ENCODE results near the gene CEACAM18.
"Not testable (repeated sequence)": the region's sequence is repeated elsewhere in the genome, so short reads cannot be mapped to it uniquely, and the experiment has no call there.

The CEACAM18 gene

DNA sequence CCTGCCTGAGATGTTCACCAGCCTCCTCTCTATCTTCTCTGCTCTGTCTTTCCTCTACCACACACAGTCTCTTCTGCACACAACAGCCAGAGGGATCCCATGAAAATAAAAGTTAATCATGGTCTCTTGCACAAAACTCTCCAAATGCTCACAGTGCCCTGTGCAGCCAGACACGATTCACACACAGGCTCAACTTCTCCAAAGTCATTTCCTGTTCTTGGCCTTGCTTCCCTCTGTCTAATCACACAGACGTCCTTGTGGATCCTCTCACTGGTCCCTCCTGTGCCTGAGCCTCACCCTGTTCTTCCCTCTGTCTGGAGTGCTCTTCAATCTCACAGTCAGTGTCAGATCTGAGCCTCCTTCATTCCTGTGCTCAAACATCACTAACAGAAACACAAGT is 15.4 kb downstream of the CEACAM18 start:
- DNase-seq (ENCODE audit: low read depth) = no peak

DNA sequence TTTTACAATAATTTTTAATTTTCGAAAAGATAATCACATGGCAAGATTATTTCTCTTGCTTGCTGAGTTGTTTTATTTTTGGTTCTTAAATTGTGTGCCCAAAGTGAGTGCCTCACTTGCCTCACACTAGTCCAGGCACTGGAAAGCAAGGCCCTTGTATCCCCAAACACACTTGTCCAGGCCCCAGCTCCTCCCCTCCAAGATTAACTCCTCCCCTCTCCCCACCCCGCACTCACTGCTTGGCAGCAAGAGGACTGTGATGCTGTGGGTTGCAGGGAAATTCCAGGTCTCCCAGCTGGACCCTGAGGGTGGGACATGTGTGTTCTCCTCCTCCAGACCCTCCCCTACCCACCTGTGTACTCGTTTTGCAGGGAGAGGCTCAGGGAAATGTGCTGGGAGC is 19.3 kb downstream of the CEACAM18 start:
- no peak for DNase-seq (ENCODE audit: low read depth)

DNA sequence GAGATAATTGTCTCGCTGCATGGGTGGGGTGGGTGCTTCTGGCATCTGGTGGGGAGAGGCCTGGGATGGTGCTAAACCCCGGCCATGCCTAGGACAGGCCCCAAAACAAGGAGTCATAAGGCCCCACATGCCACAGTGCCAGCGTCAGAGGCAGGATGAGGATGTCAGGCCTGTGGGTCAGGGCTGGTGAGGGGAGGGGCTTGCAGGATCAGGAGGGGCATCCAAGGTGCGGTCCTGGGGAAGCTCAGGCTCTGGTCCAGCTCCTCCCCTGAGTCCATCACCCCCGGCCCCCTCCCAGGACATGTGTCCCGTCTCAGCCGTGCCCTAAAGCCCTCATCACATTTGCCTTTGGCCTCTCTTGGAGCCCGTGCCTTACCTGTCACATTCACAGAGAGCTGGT is 22.6 kb downstream of the CEACAM18 start:
- not testable (repeated sequence) for DNase-seq (ENCODE audit: low read depth)

DNA sequence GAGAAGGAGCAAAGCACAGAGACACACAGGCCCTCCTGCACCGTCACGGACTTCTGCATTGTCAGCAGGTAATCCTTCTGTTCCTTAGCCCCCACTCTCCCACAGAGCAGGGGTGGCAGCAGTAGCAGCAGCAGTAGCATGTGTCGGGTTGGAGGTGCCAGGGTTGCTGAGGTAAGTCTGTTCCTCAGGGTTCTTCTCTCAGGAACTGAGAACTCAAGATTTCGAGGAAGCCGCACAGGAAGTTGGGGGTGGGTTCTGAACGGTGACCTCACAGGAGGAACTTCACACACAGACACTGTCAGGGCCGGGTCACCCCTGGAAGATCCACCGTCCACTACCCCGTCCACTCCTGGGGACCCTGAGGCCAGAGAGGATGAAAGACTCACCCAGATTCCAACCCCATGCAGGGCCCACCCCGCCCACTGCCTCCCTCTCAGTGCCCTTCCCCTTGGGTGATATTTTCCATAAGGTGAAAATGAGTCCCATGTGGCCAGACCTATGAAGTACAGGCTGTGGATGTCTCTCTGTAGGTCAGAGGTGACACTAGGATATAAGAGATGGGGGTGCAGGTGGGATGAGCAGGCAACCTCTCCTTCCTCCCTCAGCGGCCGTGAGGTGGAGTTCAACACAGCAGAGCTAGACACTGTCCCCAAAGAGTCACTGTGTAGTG is 23.4 kb downstream of the CEACAM18 start, which contains the start of gene SIGLEC12:
TSS of gene SIGLEC12 (minus strand) at position 207 of the 670 bp plus-strand sequence. CDS start at position 140, 67 bp downstream.
- no peak for DNase-seq (ENCODE audit: low read depth)

DNA sequence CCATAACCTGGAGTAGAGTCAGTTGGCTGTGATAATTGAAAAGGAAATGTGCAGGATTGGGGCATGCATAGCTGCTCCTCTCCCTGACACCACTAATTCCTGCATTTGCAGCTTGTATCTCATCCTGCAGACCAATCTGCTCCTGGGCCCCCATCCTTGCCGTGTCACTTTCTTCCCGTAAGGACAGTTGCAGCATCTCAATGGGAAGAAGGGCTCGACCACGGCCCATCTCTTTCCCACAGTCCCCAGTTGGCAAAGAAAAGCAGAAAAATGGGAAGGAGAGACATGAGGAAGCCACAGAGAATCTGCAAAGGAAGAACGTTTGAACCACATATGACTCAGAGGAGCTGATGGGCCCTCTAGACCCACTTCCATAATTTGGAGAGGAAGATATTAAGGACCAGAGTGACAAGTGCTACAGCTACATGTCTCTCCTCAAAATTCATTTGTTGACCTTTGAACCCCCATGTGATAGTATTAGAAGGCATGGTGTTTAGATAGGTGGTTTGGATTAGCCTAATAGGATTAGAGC is 25.0 kb downstream of the CEACAM18 start:
- no peak for DNase-seq (ENCODE audit: low read depth)

DNA sequence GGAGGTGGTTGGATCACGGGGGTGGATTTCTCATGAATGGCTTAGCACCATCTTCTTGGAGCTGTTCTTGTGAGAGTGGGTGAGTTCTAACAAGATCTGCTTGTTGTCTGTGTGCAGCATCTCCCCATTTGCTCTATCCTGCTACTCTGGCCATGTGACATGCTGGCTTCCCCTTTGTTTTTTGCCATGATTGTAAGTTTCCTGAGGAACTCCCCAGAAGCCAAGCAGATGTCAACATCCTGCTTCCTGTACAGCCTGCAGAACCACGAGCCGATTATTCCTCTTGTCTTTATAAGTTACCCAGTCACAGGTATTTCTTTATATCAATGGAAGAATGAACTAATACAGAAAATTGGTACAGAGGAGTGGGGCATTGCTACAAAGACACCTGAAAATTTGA is 25.6 kb downstream of the CEACAM18 start:
- DNase-seq (ENCODE audit: low read depth) = no peak

DNA sequence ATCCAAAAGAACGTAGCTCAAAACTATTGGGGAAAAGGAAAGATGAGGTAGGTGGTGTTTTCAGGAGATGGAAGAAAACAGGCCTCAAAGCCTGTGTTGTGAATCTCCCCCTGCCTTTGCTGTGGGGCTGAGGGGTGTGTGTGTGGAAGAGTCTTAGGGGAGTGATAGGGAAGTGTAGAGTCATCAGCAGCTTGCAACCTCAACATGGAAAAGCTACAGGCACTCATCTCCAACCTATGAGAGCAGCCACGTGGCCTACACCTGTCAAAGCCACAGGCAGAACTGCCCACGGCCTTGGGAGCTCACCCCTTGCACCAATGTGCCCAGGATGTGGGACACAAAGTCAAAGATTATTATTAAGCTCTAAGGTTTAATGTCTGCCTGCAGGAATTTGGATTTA is 27.6 kb downstream of the CEACAM18 start:
- no peak for DNase-seq (ENCODE audit: low read depth)

DNA sequence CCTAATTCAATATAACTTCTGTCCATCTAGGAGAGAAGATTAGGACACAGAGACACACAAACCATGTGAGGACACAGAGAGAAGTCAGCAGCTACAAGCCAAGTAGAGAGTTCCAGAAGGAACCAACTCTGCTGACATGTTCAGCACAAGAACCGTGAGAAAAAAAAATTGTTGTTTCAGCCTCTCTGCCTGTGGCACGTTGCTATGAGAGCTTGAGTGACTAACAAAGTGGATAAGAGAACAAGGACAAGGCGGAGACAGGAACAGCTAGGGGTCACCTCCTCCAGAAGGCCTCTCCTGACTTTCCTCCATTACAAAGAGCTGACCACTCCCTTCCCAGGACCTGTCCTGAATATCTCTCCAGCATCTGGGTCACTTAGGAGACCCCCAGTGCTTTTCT is 28.9 kb downstream of the CEACAM18 start:
- no peak for DNase-seq (ENCODE audit: low read depth)

DNA sequence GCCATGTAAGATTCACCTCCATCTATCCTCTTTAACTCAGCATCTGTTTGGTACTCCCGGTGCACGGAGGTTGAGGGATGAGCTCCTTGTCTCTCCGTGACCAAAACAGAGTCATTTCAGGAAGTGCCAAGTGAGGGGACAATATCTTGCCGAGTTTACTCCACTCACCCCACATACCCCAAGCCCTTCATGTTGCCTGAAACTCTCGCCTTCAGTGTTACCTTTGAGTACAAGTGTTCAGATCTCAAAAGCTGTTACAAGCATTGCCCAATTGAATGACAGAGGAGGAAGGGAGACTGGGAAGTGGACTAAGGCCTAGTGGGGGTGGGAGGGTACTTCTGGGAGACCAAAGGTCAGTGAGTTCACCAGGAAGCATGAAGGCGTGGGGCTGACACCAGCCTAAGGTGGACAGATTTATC is 29.3 kb downstream of the CEACAM18 start:
- DNase-seq (ENCODE audit: low read depth) = no peak

DNA sequence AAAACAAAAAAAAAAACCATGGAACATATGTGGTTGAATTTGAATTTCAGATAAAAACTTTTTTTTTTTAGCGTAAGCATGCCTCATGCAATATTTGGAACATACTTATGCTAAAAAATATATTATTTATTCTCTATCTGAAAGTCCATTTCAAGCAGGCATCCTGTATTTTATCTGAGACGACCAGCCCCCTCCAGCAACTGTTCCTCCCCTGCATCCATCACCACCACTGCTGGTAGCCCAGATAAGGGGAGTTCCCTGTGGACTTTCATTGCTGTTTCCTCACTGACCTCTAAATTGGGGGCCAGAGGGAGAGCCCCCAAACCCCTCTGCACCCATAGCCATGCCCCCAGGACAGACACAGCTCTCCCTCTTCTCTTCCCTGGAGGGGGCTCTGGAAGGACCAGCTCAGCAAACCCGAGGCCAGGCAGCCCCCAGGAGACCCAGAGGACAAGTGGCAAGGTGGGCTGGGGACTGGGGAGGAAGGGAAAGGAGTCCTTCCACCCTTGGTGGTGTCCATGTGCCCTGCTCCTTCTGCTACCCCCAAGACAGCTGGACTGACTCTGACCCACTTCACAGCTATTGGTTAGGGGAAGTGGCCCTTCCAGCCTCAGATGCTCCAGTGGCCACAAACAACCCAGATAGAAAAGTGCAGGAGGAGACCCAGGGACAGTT is 29.9 kb downstream of the CEACAM18 start:
- no peak for DNase-seq (ENCODE audit: low read depth)

DNA sequence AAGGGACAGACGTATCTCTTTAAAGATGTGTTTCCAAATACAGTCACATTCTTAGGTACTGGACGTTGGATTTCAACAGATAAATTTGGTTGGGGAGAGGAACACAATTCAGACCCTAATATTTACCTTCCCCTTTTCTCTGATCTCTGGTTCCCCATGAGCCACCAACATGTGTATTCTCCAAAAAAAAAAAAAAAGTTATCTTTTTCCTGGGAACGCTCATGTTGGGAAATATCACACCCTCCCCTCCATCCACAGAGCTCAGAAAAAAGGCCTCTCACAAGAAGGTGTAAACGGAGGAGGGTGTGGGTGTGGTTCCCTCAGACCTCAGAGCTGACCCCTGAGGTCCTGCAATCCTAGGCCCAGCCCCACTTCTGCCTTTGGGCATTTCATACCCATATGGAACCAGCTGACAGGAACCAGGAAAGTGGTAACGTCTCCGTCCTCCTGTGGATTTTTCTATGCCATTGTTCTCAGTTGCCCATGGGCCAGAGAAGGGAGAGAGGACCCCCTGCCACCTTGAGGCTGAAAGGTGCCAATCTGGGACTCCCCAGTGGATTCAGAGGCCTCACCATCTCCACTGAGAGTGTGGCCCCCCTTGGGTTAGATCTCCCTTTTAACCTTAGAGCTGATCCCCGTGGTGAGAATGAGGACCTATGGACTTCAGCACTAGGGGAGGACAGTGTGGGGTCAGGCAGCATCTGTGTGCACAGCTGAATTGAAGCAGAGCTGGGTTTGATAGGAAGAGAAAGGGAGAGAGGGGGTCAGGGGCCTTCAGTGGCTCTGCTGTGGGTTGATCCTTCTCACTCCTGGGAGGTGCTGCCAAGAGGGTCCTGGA is 31.7 kb downstream of the CEACAM18 start:
- no peak for DNase-seq (ENCODE audit: low read depth)

DNA sequence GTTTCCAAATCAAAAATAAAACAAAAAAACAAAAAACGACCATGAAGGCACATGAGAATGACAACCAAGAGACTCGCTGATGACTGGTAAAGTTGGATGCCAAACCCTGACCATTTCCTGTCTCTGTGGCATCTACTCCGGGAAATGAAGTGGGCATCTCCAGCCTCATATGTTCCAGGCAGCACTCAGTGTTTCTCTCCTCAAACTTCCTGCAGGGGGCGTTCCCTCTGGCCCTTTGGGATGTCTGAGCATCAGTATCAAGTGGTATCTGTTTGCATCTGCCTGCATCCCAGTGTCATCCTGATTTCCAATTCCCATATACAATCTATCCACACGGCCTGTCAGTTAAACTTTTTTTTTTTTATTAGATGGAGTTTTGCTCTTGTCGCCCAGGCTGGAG is 33.0 kb downstream of the CEACAM18 start:
- DNase-seq (ENCODE audit: low read depth) = no peak

DNA sequence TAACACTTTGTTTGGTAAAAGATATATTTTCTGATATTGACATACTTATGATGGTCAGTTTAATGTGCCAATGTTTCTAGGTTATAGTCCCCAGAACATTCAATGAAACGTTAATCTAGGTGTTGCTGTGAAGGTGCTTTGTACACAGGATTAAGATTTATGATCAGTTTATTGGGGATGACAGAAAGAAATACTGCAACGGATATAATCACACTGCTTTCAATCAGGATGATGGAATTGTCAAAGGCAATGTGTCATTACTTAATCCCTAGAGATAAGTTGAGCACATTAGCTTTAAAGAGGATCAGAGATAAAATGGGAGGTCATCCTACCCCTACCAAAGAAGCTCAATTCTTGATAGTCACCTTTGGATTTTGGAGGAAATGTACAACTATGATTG is 35.6 kb downstream of the CEACAM18 start:
- no peak for DNase-seq (ENCODE audit: low read depth)

DNA sequence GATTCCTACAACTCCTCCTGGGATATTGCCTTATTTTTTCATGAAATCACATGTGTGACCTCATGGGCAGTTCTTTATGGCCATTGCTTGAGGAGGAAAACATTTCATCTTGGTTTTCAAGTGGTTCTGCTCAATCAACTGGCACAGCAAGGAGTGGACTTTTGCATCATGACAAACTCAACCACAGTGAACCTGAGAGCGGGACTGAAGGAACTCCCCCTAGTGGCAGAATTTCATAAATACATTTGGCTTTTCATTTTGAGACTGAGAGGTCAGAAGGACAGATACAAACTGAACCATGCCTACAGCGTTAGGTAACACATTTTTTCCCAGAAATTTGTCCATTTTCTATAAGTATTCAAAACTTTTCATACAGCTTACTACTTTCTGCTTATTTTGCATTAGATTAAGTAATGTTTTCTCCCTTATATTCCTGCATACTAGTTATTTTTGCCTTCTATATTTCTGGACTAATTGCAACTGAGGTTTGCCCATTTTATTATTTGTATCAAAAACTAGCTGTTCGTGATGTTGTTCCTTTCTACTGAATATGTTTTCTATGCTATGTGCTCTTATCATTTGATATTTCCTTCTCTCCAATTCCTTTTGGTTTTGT is 36.6 kb downstream of the CEACAM18 start:
- DNase-seq (ENCODE audit: low read depth) = no peak

DNA sequence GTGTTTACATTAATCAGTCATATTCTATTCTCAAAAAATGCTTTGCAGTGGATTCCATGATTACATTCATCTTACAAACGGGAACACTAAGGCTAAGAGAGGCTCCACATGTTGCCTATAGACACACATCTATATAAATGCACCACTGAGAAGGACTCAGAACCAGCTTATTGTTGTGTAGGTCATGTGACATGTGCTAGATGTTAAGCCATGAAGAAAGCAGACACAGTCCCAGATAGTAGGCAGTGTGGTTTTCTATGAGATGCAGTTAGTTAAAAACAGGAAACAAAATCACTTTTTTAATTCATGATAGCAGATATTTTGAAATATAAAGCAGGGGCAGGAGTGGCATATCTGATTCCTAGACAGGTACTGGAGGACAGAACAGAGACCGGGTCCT is 42.4 kb downstream of the CEACAM18 start:
- no peak for DNase-seq (ENCODE audit: low read depth)

DNA sequence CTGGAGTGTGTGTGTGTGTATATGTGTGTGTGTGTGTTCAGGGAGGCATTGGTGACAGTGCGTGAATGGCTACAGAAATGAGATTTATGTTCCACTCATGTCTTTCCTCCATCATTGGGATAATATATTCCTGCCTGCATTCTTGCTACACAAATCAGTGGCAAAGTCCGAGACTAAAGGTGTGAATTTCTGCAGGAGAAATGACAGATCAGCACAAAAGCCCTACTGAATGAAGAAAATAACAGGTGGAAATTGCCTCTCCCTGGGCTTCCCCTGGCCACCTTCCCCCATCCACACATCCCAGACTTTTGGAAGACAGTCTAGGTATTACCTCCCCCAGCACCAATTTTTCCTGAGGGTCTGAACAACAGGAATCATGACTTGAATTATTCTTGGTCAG is 43.0 kb downstream of the CEACAM18 start:
- DNase-seq (ENCODE audit: low read depth) = no peak

DNA sequence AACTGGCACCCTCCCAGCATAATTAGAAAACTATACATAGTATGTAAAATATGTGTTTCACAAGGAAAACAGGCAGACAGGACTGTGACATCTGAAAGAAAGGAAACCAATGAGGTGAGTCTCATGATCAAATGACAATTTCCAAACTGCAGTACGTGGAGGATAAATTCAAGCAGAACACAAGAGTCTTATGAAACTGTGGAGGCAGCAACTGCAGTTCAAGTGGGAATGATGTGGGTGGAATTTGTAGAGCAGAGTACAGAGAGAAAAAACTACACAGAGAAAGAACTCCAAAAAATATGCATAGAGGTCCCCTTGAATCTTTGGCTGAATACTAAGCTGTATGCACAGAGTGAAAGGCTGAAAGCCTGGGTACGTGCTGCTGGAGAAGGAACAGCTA is 43.4 kb downstream of the CEACAM18 start:
- no peak for DNase-seq (ENCODE audit: low read depth)

DNA sequence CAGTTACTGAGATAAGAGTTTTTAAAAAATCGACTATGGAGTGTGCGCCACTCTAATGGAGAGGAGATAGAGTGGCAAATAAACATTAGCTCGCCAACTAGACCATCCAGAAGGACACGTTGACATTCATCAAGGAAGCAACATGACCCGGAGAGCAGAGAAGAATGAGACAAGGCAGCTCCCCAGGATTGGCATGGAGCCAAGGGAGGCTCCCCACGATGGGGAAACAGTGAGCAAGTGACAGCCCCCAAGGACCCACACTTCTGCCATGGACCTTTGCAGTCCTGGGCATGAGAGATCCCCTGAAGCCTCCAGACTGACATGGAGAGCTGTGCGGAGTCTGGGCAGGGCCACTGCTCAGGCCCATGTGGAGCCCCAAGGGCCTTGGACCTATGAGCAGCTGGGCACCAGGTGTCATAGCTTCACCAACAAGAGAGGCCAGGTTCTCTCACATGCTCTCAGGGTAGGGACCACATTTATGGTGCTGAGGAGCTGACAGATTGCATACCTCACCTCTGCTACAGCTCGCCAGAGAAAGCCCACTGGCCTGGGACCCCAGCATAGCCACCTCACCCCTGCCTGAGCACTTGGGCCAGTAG is 46.4 kb downstream of the CEACAM18 start:
- DNase-seq (ENCODE audit: low read depth) = no peak

DNA sequence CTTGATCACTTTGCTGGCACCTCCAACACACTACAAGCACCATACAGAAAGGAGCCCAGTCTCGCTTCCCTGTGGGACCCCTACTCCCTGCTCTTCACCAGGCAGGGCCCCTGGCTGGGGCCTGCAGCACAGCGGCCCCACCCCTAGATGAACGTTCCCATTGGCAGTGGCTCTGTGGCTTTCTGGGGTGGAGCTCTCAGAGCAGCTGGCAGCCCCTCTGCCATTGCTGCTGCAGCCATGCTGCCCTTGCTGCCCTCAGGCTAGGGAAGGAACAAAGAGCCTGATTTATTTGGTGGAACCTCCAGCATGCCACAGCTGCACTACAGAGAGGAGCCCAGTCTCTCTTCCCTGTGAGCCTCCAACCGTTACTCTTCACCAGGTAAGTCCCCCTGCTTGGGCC is 47.3 kb downstream of the CEACAM18 start:
- DNase-seq (ENCODE audit: low read depth) = no peak

DNA sequence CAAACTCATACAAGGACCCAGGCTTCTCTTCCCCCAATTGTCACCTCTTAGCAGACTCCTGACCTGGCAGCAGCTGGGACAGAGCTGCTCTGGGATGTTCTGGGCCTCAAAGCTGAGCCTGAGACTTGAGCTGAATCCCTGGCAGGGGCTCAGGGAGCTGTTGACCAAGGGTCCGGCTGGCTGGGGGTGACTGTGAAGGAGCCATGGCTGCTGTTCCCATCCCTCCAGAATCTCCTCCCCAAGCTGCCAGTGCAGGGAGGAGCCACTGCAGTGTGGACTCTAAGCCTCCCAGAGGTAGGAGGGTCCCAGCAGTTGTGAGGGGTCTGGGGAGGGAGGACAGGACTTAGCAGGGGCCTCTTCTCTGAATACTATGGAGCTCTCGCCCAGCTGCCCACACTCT is 51.0 kb downstream of the CEACAM18 start:
- no peak for DNase-seq (ENCODE audit: low read depth)

DNA sequence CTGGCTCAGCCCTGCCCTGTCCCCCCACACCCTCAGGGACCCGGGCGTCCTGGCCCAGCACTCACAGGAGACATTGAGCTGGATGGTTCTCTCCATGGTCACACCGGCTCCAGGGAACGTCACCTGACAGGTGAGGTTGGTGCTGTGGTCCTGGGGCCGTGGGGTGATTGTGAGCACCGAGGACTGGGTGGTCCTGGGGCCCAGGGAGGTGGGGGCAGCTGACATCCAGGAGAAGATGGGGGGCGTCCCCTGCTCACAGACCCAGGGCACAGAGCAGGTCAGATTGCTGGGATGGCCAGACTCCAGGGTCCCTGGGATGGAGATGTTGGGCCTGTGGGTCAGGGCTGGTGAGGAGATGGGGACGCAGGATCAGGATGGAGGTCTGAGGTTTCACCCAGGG is 52.3 kb downstream of the CEACAM18 start:
- DNase-seq (ENCODE audit: low read depth) = no peak
